Sigmoid colon (tissue), 3 donors: ENCODE measurements around the gene SGPL1.

Source experiments
- POLR2A ChIP-seq, 2 donors: fragments of 450-650 bp; IDR thresholded peaks; one replicate each; pipeline ENCODE4 v1.6.1; 2016; ENCODE audit warnings: antibody characterized with exemption in 2 of 2, mild to moderate bottlenecking in 2 of 2, moderate library complexity in 2 of 2
- TF ChIP-seq, protein P1 (sequence below), 4 experiments: fragments of 450-650 bp in 3 of 4; fragments of 200-600 bp in 1 of 4; IDR thresholded peaks; one replicate each; pipeline ENCODE4 v1.5.1; 2016 to 2019; ENCODE audit warnings: antibody characterized with exemption in 4 of 4, mild to moderate bottlenecking in 3 of 4, moderate library complexity in 2 of 4

GRCh38 chr10:70811881-70812280, 3.9 kb upstream of the SGPL1 start:
- TF ChIP-seq, protein P1, sequence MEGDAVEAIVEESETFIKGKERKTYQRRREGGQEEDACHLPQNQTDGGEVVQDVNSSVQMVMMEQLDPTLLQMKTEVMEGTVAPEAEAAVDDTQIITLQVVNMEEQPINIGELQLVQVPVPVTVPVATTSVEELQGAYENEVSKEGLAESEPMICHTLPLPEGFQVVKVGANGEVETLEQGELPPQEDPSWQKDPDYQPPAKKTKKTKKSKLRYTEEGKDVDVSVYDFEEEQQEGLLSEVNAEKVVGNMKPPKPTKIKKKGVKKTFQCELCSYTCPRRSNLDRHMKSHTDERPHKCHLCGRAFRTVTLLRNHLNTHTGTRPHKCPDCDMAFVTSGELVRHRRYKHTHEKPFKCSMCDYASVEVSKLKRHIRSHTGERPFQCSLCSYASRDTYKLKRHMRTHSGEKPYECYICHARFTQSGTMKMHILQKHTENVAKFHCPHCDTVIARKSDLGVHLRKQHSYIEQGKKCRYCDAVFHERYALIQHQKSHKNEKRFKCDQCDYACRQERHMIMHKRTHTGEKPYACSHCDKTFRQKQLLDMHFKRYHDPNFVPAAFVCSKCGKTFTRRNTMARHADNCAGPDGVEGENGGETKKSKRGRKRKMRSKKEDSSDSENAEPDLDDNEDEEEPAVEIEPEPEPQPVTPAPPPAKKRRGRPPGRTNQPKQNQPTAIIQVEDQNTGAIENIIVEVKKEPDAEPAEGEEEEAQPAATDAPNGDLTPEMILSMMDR (IDR thresholded peaks at IDR 0.05) = no peak
- no peak for TF ChIP-seq POLR2A (IDR thresholded peaks at IDR 0.05)
